GM12801 (cell line): Measurements from ENCODE around the gene GTPBP6.

Experiments used
- CTCF ChIP-seq: IDR thresholded peaks from one replicate; pipeline ENCODE4 v1.5.1; 2011; ENCODE audit warnings: control low read depth; ENCODE audit not compliant: insufficient read length; ENCODE audit errors: extremely low read depth

Gene GTPBP6

GRCh38 chrX:349702-350101, 31.1 kb upstream of the GTPBP6 start:
- TF ChIP-seq CTCF: no peak

- no peak for TF ChIP-seq CTCF
Measured at GRCh38 chrX:349196-349595, 30.6 kb upstream of the GTPBP6 start.

GRCh38 chrX:348461-349117, 30.0 kb upstream of the GTPBP6 start:
- no peak for TF ChIP-seq CTCF

GRCh38 chrX:347351-348117, 28.9 kb upstream of the GTPBP6 start:
- TF ChIP-seq CTCF: no peak

GRCh38 chrX:346034-346813, 27.6 kb upstream of the GTPBP6 start:
- TF ChIP-seq CTCF: no peak

GRCh38 chrX:345020-345925, 26.7 kb upstream of the GTPBP6 start:
- no peak for TF ChIP-seq CTCF
